SK-N-SH (cell line): ENCODE measurements around the gene AHNAK.

Experiments used
- CTCF ChIP-seq: fragments of 200-600 bp; sonication (generic); IDR thresholded peaks from 2 replicates; pipeline ENCODE4 v1.6.1; 2017; ENCODE audit warnings: antibody characterized with exemption, mild to moderate bottlenecking, moderate library complexity
- POLR2AphosphoS5 ChIP-seq: IDR thresholded peaks from 2 replicates; pipeline ENCODE4 v1.6.1; 2012; ENCODE audit warnings: low read depth, low read length
- USF2 ChIP-seq: fragments of 150-350 bp; IDR thresholded peaks from 2 replicates; pipeline ENCODE4 v1.6.1; 2017; ENCODE audit warnings: antibody characterized with exemption, low read length, low read depth, borderline replicate concordance
- ZBTB33 ChIP-seq: IDR thresholded peaks from 2 replicates; pipeline ENCODE4 v1.4.0; 2012; ENCODE audit warnings: low read depth, borderline replicate concordance

- no peak for TF ChIP-seq CTCF
- TF ChIP-seq POLR2AphosphoS5, result no peak
- no peak for TF ChIP-seq ZBTB33
- no peak for TF ChIP-seq USF2
These were observed 45.1 kb downstream of the AHNAK start for GRCh38 chr11:62501432-62501891.
